HEK293 (cell line): ENCODE results near the gene PTPRG.

Experiments
- TCF7L2 ChIP-seq: IDR thresholded peaks from 2 replicates; pipeline ENCODE4 v1.6.1; 2011; ENCODE audit warnings: low read depth, mild to moderate bottlenecking, inconsistent platforms, low read length, moderate library complexity, borderline replicate concordance
- ZEB2 ChIP-seq: fragments of 450-650 bp; formaldehyde crosslinking; IDR thresholded peaks from 2 replicates; pipeline ENCODE4 v1.5.1; 2016; ENCODE audit warnings: missing biosample characterization, missing genetic modification characterization
- ZNF239 ChIP-seq: fragments of 450-650 bp; formaldehyde crosslinking; IDR thresholded peaks from 2 replicates; pipeline ENCODE4 v1.5.1; 2016; ENCODE audit warnings: missing biosample characterization, missing genetic modification characterization
- ZNF423 ChIP-seq: fragments of 450-650 bp; formaldehyde crosslinking; IDR thresholded peaks from 2 replicates; pipeline ENCODE4 v1.5.1; 2016; ENCODE audit warnings: missing biosample characterization, missing genetic modification characterization
- TF ChIP-seq, protein P1 (sequence below): fragments of 450-650 bp; formaldehyde crosslinking; IDR thresholded peaks from 2 replicates; pipeline ENCODE4 v1.5.1; 2016; ENCODE audit warnings: missing biosample characterization, missing genetic modification characterization
- TF ChIP-seq, protein P2 (sequence below): fragments of 450-650 bp; formaldehyde crosslinking; IDR thresholded peaks from 2 replicates; pipeline ENCODE4 v1.5.1; 2016; ENCODE audit warnings: missing biosample characterization, missing genetic modification characterization

DNA sequence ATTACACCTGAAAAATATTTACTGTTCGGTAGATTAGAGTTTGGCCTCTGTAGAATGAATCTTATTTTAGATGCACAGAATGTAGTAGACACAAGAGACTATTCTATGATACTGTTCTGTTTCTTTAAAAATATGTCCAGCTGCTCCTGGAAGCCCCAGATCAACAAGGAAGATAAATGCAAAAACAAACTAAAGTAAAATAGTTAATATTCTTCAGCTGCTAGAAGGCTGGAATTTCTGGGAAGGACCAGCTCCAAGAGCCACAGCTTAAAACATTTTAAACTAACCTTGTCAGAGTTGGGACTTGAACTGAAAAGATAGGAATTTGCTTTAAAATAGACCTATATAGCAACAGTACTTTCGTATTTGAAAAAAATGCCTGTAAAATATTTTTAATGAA lies 277.9 kb downstream of the PTPRG start:
- TF ChIP-seq, protein P1, sequence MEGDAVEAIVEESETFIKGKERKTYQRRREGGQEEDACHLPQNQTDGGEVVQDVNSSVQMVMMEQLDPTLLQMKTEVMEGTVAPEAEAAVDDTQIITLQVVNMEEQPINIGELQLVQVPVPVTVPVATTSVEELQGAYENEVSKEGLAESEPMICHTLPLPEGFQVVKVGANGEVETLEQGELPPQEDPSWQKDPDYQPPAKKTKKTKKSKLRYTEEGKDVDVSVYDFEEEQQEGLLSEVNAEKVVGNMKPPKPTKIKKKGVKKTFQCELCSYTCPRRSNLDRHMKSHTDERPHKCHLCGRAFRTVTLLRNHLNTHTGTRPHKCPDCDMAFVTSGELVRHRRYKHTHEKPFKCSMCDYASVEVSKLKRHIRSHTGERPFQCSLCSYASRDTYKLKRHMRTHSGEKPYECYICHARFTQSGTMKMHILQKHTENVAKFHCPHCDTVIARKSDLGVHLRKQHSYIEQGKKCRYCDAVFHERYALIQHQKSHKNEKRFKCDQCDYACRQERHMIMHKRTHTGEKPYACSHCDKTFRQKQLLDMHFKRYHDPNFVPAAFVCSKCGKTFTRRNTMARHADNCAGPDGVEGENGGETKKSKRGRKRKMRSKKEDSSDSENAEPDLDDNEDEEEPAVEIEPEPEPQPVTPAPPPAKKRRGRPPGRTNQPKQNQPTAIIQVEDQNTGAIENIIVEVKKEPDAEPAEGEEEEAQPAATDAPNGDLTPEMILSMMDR (tag by site-specific recombination): no peak
- no peak for TF ChIP-seq ZEB2 (tag by site-specific recombination)
- no peak for TF ChIP-seq ZNF423 (tag by site-specific recombination)
- TF ChIP-seq, protein P2, sequence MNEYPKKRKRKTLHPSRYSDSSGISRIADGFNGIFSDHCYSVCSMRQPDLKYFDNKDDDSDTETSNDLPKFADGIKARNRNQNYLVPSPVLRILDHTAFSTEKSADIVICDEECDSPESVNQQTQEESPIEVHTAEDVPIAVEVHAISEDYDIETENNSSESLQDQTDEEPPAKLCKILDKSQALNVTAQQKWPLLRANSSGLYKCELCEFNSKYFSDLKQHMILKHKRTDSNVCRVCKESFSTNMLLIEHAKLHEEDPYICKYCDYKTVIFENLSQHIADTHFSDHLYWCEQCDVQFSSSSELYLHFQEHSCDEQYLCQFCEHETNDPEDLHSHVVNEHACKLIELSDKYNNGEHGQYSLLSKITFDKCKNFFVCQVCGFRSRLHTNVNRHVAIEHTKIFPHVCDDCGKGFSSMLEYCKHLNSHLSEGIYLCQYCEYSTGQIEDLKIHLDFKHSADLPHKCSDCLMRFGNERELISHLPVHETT (tag by site-specific recombination): no peak
- TF ChIP-seq ZNF239 (tag by site-specific recombination): no peak
- TF ChIP-seq TCF7L2: no peak
